Measurements from ENCODE around the gene ZBTB7C. TPM values are rescaled to one million over a fixed set of nuclear protein-coding genes. Genes with fewer than 3 reads are reported as not detected.
A peak's percentile ranks its signal among the peaks of the same experiment; 100 is the strongest.

ZBTB7C gene
- polyA plus RNA-seq, 2 of the 4 experiments (the other 2 are of a cell fraction): 0.10 to 0.12 TPM

GRCh38 chr18:48367557-48367956, 41.6 kb downstream of the ZBTB7C start:
- FAIRE-seq: no peak
- CTCF ChIA-PET: no interaction called here

GRCh38 chr18:48365965-48366364, 43.2 kb downstream of the ZBTB7C start:
- H3K4me3 ChIP-seq: no peak overlapping the region
- H3K4me2 ChIP-seq: no peak overlapping the region
- ChIA-PET CTCF (no interaction called here), POLR2A (no interaction called here)
- no peak overlapping the region for H3K27ac ChIP-seq
- ATAC-seq (no peak), DNase-seq (ENCODE audit: low read depth in 1 of 2, low spot score in 1 of 2) (no peak), FAIRE-seq (no peak)
- no peaks in the 10 kb centered on the region for H3K9me3 ChIP-seq
- no peaks in the 10 kb centered on the region for H3K4me1 ChIP-seq
- TF ChIP-seq REST (IDR thresholded peaks at IDR 0.05) (no peak), RAD21 (conservative IDR thresholded peaks at IDR 0.05 in 1 of 2, IDR thresholded peaks at IDR 0.05 in 1 of 2) (no peak), MAFK (IDR thresholded peaks at IDR 0.05; ENCODE audit: partially characterized antibody) (peak; percentile 93), FOXS1 (CRISPR knock-in tag; IDR thresholded peaks at IDR 0.05) (no peak), CBX8 (IDR thresholded peaks at IDR 0.05) (no peak), HDAC2 (IDR thresholded peaks at IDR 0.05) (no peak), HOXA7 (CRISPR knock-in tag; IDR thresholded peaks at IDR 0.05) (no peak), NPAS2 (CRISPR knock-in tag; IDR thresholded peaks at IDR 0.05; ENCODE audit: borderline replicate concordance) (no peak)

More at GRCh38 chr18:48367557-48367956, 41.6 kb downstream of the ZBTB7C start:
- DNase-seq (ENCODE audit: low read depth in 1 of 2, low spot score in 1 of 2) (no peak), ATAC-seq (no peak)
- Histone ChIP-seq H3K27ac (no peak overlapping the region), H3K9me3 (no peaks in the 10 kb centered on the region), H3K4me1 (no peaks in the 10 kb centered on the region), H3K4me3 (no peak overlapping the region), H3K4me2 (no peak overlapping the region)
- TF ChIP-seq E2F6 (IDR thresholded peaks at IDR 0.05; ENCODE audit: borderline replicate concordance, low read depth) (no peak), KDM5A (IDR thresholded peaks at IDR 0.05) (no peak), HOXA7 (CRISPR knock-in tag; IDR thresholded peaks at IDR 0.05) (no peak), ESRRA (IDR thresholded peaks at IDR 0.05; ENCODE audit: borderline replicate concordance, low read length) (no peak), MAFK (IDR thresholded peaks at IDR 0.05; ENCODE audit: partially characterized antibody) (no peak), HDAC2 (IDR thresholded peaks at IDR 0.05) (no peak), KDM1A (IDR thresholded peaks at IDR 0.05; ENCODE audit: low read depth) (no peak), MAX (IDR thresholded peaks at IDR 0.05) (no peak), PHF8 (IDR thresholded peaks at IDR 0.05; ENCODE audit: borderline replicate concordance, low read depth) (no peak), ATOH8 (CRISPR knock-in tag; IDR thresholded peaks at IDR 0.05; ENCODE audit: low read depth) (no peak), EP300 (IDR thresholded peaks at IDR 0.05) (no peak)
- POLR2A ChIA-PET: no interaction called here
- 51% methylated on average over 2 of the region's 4 CpGs for WGBS (ENCODE audit: missing lambda C conversion rate)

- WGBS (ENCODE audit: missing lambda C conversion rate): 63% methylated on average over 5 of the region's 5 CpGs
- H3K9me3 ChIP-seq: no peaks in the 10 kb centered on the region
- no peak for TF ChIP-seq USF2 (IDR thresholded peaks at IDR 0.05)
- TF ChIP-seq EHF (CRISPR knock-in tag; IDR thresholded peaks at IDR 0.05): no peak
- TF ChIP-seq HOXB5 (CRISPR knock-in tag; IDR thresholded peaks at IDR 0.05): no peak
- no peak for TF ChIP-seq MAX (IDR thresholded peaks at IDR 0.05)
- TF ChIP-seq KDM1A (IDR thresholded peaks at IDR 0.05; ENCODE audit: low read depth): no peak
- TF ChIP-seq SREBF2 (IDR thresholded peaks at IDR 0.05): no peak
- TF ChIP-seq CBX2 (IDR thresholded peaks at IDR 0.05; ENCODE audit: borderline replicate concordance, low read depth): no peak
- TF ChIP-seq MAZ (IDR thresholded peaks at IDR 0.05; ENCODE audit: borderline replicate concordance, low read depth, low read length): no peak
- no peak for TF ChIP-seq SMC3 (IDR thresholded peaks at IDR 0.05)
- TF ChIP-seq MYC (IDR thresholded peaks at IDR 0.05; ENCODE audit: borderline replicate concordance, low read length): no peak
- no peak for TF ChIP-seq PHF8 (IDR thresholded peaks at IDR 0.05; ENCODE audit: borderline replicate concordance, low read depth)
- no peak for TF ChIP-seq KDM5A (IDR thresholded peaks at IDR 0.05)
- TF ChIP-seq POLR2A (IDR thresholded peaks at IDR 0.05; ENCODE audit: low read length): no peak
- no peak for TF ChIP-seq HDAC2 (IDR thresholded peaks at IDR 0.05)
- TF ChIP-seq BCL3 (IDR thresholded peaks at IDR 0.05): no peak
- no peaks in the 10 kb centered on the region for H3K4me1 ChIP-seq
- no peak for FAIRE-seq
- ChIA-PET CTCF (no interaction called here), POLR2A (no interaction called here)
- H3K4me3 ChIP-seq: no peak overlapping the region
- no peak for DNase-seq (ENCODE audit: low read depth in 1 of 2, low spot score in 1 of 2)
- no peak for ATAC-seq
- no peak overlapping the region for H3K27ac ChIP-seq
- H3K4me2 ChIP-seq: no peak overlapping the region
Observed at GRCh38 chr18:48364146-48364545, 45.0 kb downstream of the ZBTB7C start.

Measured in A549 (cell line).